DMS79 (cell line): ENCODE measurements around the gene HTR1B.

Source experiments
- DNase-seq: peaks from one replicate; lab custom pipeline; 2025; lab: John Stamatoyannopoulos, UW

The HTR1B gene

GRCh38 chr6:77455271-77455670 lies 8.0 kb downstream of the HTR1B start:
- DNase-seq, result no peak

GRCh38 chr6:77454386-77454785 lies 8.9 kb downstream of the HTR1B start:
- DNase-seq, result no peak

- DNase-seq, result no peak
These were observed 11.8 kb downstream of the HTR1B start for GRCh38 chr6:77451466-77451865.

GRCh38 chr6:77450924-77451323 lies 12.4 kb downstream of the HTR1B start:
- no peak for DNase-seq

GRCh38 chr6:77448546-77448945 lies 14.7 kb downstream of the HTR1B start:
- DNase-seq, result no peak

- DNase-seq, result no peak
These were observed 16.0 kb downstream of the HTR1B start for GRCh38 chr6:77447254-77447653.

GRCh38 chr6:77446249-77446648 lies 17.0 kb downstream of the HTR1B start:
- DNase-seq, result no peak

- no peak for DNase-seq
These were observed 18.1 kb downstream of the HTR1B start for GRCh38 chr6:77445214-77445613.

- DNase-seq, result no peak
These were observed 22.9 kb downstream of the HTR1B start for GRCh38 chr6:77440206-77440976.

- DNase-seq, result no peak
These were observed 29.4 kb downstream of the HTR1B start for GRCh38 chr6:77433888-77434287.

- no peak for DNase-seq
These were observed 32.8 kb downstream of the HTR1B start for GRCh38 chr6:77430504-77430903.

GRCh38 chr6:77425671-77426070 lies 37.6 kb downstream of the HTR1B start:
- DNase-seq, result no peak

- no peak for DNase-seq
These were observed 38.1 kb downstream of the HTR1B start for GRCh38 chr6:77425216-77425615.

GRCh38 chr6:77424761-77425160 lies 38.5 kb downstream of the HTR1B start:
- DNase-seq, result no peak

- DNase-seq, result no peak
These were observed 46.5 kb downstream of the HTR1B start for GRCh38 chr6:77416839-77417238.

GRCh38 chr6:77415706-77416105 lies 47.6 kb downstream of the HTR1B start:
- DNase-seq, result no peak
